ENCODE data around the gene B4GALT2. TPM values are rescaled to one million over a fixed set of nuclear protein-coding genes. Genes with fewer than 3 reads are reported as not detected.

Gene B4GALT2
- total RNA-seq, 1 experiment from 2014 or later: 31.5 TPM

DNA sequence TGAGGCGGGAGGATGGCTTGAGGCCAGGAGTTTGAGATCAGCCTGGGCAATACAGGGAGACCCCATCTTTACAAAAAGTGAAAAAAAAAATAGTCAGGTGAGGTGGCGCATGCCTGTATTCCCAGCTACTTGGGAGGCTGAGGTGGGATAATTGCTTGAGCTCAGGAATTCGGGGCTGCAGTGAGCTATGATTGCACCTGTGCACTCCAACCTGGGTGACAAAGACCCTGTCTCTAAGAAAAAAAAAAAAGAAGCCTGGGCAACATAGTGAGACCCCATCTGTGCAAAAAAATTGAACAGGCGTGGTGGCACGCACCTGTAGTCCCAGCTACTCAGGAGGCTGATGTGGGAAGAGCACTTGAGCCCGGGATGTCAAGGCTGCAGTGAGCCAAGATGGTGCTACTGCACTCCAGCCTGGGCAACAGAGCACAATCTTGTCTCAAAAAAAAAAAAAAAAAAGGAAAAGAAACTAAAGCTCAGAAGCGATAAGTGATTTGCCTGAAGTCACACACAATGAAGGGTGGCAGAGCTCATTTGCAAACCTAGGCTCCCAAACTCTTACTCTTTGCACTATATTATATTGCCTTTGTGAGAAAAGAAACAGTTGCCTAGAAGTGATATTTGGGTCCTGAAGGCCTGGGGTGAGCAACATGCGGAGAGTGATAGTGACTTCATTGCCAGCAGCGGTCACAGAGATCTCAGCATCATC is 14.3 kb downstream of the B4GALT2 start:
- H3K4me3 Mint-ChIP-seq (ENCODE audit: unreplicated experiment): no peak overlapping the region
- H3K4me3 ChIP-seq (ENCODE audit: low read depth, low read length): no peak overlapping the region
- CTCF ChIA-PET: interaction anchor here (0.6 to 1.8 kb wide), 3 partner anchors 36 to 43 kb away, joined by 3 to 8 read pairs (median 4); no protein-coding TSS in a partner anchor

DNA sequence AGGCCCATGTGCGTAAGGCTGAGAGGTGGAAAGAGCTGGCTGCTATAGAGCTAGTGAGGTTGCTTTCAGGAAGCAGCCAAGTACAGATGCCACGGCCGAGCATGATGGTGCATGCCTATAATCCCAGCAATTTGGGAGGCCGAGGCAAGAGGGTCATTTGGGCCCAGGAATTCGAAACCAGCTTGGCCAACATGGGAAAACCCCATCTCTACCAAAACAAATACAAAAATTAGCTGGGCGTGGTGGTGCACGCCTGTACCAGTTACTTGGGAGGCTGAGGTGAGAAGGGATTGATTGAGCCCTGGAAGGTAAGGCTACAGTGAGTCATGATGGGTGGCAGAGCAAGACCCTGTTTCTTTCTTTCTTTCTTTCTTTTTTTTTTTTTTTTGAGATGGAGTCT is 15.1 kb downstream of the B4GALT2 start:
- Mint-ChIP-seq H3K4me3 (ENCODE audit: unreplicated experiment) (no peak overlapping the region), H3K9me3 (ENCODE audit: unreplicated experiment) (no peaks in the 10 kb centered on the region), H3K27ac (ENCODE audit: unreplicated experiment) (no peak overlapping the region), H3K4me1 (ENCODE audit: low read depth, unreplicated experiment) (peaks cover 7% of the 10 kb centered on the region), H3K27me3 (ENCODE audit: insufficient read depth, unreplicated experiment) (no peaks in the 10 kb centered on the region), H3K36me3 (ENCODE audit: insufficient read depth, unreplicated experiment) (peaks cover 34% of the 10 kb centered on the region)
- H3K27me3 ChIP-seq (replicated peaks; ENCODE audit: control insufficient read depth, insufficient read depth, low read length): no peaks in the 10 kb centered on the region
- intact Hi-C loops (cut with micrococcal nuclease; ENCODE audit: unreplicated experiment): loop anchor here (2.0 kb wide), 1 partner anchor 43 kb away; no protein-coding TSS in a partner anchor
- CTCF ChIA-PET: interaction anchor here (1.0 to 2.3 kb wide), 2 partner anchors 42 to 54 kb away, joined by 4 to 11 read pairs; no protein-coding TSS in a partner anchor
- no peak for DNase-seq
- H3K36me3 ChIP-seq (ENCODE audit: control insufficient read depth, insufficient read depth, low read length): no peaks in the 10 kb centered on the region
- no peak overlapping the region for H3K4me3 ChIP-seq (ENCODE audit: low read depth, low read length)
- H3K9me3 ChIP-seq: no peaks in the 10 kb centered on the region
- peaks cover 6% of the 10 kb centered on the region; the same call in 1 of the 2 replicates for H3K4me1 ChIP-seq
- TF ChIP-seq, protein P1, sequence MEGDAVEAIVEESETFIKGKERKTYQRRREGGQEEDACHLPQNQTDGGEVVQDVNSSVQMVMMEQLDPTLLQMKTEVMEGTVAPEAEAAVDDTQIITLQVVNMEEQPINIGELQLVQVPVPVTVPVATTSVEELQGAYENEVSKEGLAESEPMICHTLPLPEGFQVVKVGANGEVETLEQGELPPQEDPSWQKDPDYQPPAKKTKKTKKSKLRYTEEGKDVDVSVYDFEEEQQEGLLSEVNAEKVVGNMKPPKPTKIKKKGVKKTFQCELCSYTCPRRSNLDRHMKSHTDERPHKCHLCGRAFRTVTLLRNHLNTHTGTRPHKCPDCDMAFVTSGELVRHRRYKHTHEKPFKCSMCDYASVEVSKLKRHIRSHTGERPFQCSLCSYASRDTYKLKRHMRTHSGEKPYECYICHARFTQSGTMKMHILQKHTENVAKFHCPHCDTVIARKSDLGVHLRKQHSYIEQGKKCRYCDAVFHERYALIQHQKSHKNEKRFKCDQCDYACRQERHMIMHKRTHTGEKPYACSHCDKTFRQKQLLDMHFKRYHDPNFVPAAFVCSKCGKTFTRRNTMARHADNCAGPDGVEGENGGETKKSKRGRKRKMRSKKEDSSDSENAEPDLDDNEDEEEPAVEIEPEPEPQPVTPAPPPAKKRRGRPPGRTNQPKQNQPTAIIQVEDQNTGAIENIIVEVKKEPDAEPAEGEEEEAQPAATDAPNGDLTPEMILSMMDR (IDR thresholded peaks at IDR 0.05; ENCODE audit: insufficient read depth in 1 of 2, low read depth in 1 of 2, low read length in 1 of 2, severe bottlenecking in 1 of 2, unreplicated experiment in 1 of 2): no peak
- POLR2A ChIA-PET: no interaction called here
- TSS peak; percentile 13 for BruUV-seq (replicated peaks)

More for the DNA sequence above, 14.3 kb downstream of the B4GALT2 start:
- no peaks in the 10 kb centered on the region for H3K9me3 Mint-ChIP-seq (ENCODE audit: unreplicated experiment)
- Histone ChIP-seq H3K9me3 (no peaks in the 10 kb centered on the region), H3K4me1 (peaks cover 6% of the 10 kb centered on the region; the same call in 1 of the 2 replicates), H3K36me3 (ENCODE audit: control insufficient read depth, insufficient read depth, low read length) (no peaks in the 10 kb centered on the region), H3K27me3 (replicated peaks; ENCODE audit: control insufficient read depth, insufficient read depth, low read length) (no peaks in the 10 kb centered on the region)
- H3K27me3 Mint-ChIP-seq (ENCODE audit: insufficient read depth, unreplicated experiment): no peaks in the 10 kb centered on the region
- peaks cover 7% of the 10 kb centered on the region for H3K4me1 Mint-ChIP-seq (ENCODE audit: low read depth, unreplicated experiment)
- TF ChIP-seq, protein P1 (IDR thresholded peaks at IDR 0.05; ENCODE audit: insufficient read depth in 1 of 2, low read depth in 1 of 2, low read length in 1 of 2, severe bottlenecking in 1 of 2, unreplicated experiment in 1 of 2): no peak
- intact Hi-C loops (cut with micrococcal nuclease; ENCODE audit: unreplicated experiment): no loop called here
- peaks cover 30% of the 10 kb centered on the region for H3K36me3 Mint-ChIP-seq (ENCODE audit: insufficient read depth, unreplicated experiment)
- H3K27ac Mint-ChIP-seq (ENCODE audit: unreplicated experiment): peak overlapping the region; percentile 91
- POLR2A ChIA-PET: no interaction called here
- no peak for DNase-seq
- no TSS peak for BruUV-seq (replicated peaks)

DNA sequence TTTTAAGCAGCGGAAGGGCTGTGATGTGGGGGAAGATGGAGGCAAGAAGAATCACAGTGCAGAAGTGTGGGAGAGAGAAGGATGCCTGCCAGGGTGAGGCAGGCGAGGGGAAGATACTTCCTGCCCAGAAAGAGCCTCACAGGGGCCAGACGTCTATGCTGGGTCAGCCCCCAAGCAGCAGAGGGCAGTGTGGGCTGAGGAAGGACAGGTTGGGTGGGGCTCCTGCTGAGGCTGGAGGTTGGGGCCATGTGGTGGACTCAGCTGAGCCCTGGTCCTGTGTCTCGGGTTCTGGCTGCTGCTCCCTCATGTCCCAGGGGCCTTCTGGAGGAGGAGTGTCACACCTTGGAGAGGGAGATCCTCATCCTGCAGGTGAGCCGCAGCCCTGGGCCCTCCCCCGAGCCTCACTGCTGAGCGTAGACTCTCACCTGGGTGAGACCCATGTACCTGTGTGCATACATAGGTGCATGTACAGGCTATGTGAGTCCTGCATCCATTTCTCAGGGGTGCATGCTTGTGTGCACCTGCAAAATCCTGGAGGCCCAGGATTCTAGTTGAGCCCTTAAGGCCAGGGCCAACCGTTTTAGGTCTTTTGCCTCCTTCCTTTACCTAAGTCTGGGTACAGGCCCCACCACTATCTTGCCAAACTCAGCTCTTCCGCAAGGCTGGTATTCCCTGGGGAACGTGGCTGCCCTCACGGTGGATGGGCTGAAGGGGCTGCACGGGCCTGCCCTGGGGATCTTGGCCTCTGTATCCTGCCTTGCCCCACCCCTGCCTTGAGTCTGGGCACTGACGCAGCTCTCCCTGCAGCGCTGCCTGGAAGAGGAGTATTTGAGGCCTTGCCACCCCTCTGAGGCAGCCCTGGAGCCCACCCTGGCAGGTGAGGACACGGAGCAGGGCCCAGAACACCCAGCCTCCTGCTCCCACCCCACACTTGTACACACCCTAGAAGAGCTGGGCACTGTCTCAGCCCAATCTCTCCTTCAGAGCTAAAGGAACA is 16.1 kb downstream of the B4GALT2 start:
- POLR2A ChIA-PET: no interaction called here

More for the DNA sequence above, 16.1 kb downstream of the B4GALT2 start:
- H3K27me3 ChIP-seq (replicated peaks; ENCODE audit: control insufficient read depth, insufficient read depth, low read length): no peaks in the 10 kb centered on the region
- CTCF ChIA-PET: interaction anchor here (2.3 kb wide), 1 partner anchor 53 kb away, joined by 11 read pairs; no protein-coding TSS in a partner anchor
- TF ChIP-seq, protein P1 (IDR thresholded peaks at IDR 0.05; ENCODE audit: insufficient read depth in 1 of 2, low read depth in 1 of 2, low read length in 1 of 2, severe bottlenecking in 1 of 2, unreplicated experiment in 1 of 2): peak; percentile 37 to 54
- H3K9me3 ChIP-seq: no peaks in the 10 kb centered on the region
- H3K9me3 Mint-ChIP-seq (ENCODE audit: unreplicated experiment): no peaks in the 10 kb centered on the region
- peaks cover 34% of the 10 kb centered on the region for H3K36me3 Mint-ChIP-seq (ENCODE audit: insufficient read depth, unreplicated experiment)
- intact Hi-C loops (cut with micrococcal nuclease; ENCODE audit: unreplicated experiment): loop anchor here (2.0 kb wide), 1 partner anchor 42 kb away; no protein-coding TSS in a partner anchor
- H3K4me3 Mint-ChIP-seq (ENCODE audit: unreplicated experiment): no peak overlapping the region
- BruUV-seq (replicated peaks): no TSS peak
- no peak overlapping the region for H3K4me3 ChIP-seq (ENCODE audit: low read depth, low read length)
- peak; percentile 54 to 59 for DNase-seq
- H3K4me1 ChIP-seq: peaks cover 6% of the 10 kb centered on the region; the same call in 1 of the 2 replicates
- no peaks in the 10 kb centered on the region for H3K36me3 ChIP-seq (ENCODE audit: control insufficient read depth, insufficient read depth, low read length)
- H3K4me1 Mint-ChIP-seq (ENCODE audit: low read depth, unreplicated experiment): peaks cover 7% of the 10 kb centered on the region
- no peak overlapping the region for H3K27ac Mint-ChIP-seq (ENCODE audit: unreplicated experiment)
- H3K27me3 Mint-ChIP-seq (ENCODE audit: insufficient read depth, unreplicated experiment): no peaks in the 10 kb centered on the region

Data from Caco-2 (cell line).